CD1c-positive myeloid dendritic cell (primary cell): ENCODE measurements around the gene NUAK2.
"Not testable (repeated sequence)": the region's sequence is repeated elsewhere in the genome, so short reads cannot be mapped to it uniquely, and the experiment has no call there.

ENCODE experiments used
- DNase-seq: peaks from one replicate; pipeline ENCODE4 v3.0.0-alpha.2; 2016; ENCODE audit errors: extremely low spot score

The NUAK2 gene

GRCh38 chr1:205298191-205298994 is 23.2 kb downstream of the NUAK2 start:
- DNase-seq: no peak

GRCh38 chr1:205297546-205298177 is 23.9 kb downstream of the NUAK2 start:
- DNase-seq: not testable (repeated sequence)

DNA sequence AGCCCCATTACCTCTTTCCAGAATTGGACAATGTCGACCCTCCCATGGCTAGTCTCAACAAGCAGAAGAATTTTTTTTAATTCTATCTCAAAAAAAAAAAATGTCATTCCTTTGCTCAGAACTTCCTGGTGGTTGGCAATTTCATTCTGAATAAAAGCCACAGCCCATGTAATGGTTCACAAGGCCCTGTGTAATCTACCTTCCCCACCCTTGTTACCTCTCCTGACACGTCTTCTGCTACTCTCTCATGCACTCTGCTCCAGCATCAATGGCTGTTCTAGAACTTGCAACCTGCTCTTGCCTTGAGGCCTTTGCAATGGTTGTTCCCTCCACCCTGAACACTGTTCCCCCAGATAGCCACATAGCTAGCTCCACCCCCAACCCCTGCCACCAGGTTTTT is 25.4 kb downstream of the NUAK2 start:
- no peak for DNase-seq

DNA sequence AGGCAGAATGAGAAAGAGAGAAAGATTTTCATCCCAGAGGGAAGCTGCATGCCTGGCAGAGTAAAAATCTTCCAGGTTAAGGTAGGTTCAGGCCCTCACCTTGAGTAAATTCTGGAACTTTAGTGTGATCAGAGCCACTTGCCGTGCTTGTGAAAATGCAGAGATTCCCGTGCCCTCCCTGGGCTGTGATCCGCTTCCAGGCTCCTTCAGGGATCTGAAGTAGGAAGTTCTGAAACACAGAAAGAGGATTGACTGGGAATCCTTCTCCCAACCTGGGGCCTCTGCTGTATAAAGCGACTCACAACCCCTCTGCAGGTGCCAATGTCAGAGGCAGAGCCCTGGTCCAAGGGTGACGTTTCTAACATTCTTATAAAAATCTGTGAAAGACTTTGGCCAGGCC is 26.6 kb downstream of the NUAK2 start:
- DNase-seq: no peak

GRCh38 chr1:205294175-205294917 is 27.2 kb downstream of the NUAK2 start:
- DNase-seq: no peak

DNA sequence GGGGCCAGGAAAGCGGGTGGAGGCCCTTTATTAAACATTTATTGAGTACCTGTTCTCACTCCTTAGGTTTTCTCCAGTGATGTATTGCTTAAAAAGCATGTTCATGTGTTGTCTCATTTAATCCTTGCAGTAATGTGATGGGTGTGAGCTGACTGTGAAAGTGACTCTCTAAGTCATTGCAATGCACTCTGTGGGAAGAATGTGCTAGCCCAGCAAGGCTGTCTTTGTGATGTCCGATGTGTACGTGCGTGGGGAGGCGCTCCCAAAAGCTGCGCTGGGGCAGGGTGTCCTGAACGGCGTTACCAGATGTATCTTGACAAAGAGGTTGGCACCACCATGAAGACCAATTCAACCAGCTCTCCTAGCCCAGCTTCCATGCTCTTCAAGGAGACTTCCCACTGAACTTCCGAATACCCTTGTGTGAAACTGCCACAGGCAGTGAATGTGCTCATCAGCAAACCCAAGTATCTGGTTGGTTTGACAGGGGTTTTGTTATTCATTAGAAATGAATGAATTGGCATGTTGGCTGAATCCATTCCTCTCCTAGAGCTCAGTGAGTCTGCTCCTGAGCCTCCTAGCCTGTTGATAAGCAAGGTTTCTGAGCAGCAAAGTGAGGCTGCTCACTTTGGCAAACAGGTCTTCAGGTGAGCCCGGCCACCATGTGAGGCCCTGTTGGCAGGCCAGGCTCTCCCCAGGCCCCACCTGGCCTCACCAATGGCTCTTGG is 28.0 kb downstream of the NUAK2 start:
- no peak for DNase-seq

- no peak for DNase-seq
Observed at GRCh38 chr1:205291596-205291995, 29.9 kb downstream of the NUAK2 start.

DNA sequence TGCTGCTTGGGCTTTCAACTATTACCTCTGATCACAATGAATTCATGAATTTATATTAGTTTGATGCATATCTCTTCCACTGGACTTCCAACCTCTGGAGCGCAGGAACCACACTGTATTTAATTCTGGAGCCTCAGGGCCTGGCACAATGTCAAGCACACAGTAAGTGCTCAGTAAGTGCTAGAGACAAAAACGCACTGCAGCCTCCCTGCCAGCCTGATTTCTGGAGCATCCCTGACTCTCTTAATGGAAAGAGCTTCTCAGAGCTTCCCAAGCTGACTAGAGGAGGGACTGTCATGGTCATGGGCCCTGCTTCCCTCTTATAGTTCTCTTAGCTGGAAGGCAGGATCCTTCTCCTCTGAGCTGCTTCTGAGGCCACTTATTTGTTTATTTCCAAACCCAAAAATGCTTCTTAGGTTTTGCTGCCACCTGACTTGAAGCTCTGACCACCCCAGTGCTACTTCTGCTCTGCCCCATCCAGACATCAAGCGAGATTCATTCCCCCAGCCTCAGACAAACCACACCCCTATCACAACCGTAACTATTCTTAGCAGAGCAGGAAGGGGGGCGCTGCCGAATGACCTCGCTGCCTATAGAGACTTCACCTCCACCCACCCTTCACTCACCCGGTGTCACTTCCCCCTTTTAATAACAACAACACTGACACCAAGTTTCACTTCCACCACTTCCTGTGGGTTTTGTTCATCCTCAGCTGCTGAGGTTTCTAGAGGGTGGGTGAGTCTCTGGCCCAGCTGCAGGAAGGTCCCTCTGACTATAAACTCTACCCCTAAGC is 33.6 kb downstream of the NUAK2 start:
- peak; percentile 96 for DNase-seq

DNA sequence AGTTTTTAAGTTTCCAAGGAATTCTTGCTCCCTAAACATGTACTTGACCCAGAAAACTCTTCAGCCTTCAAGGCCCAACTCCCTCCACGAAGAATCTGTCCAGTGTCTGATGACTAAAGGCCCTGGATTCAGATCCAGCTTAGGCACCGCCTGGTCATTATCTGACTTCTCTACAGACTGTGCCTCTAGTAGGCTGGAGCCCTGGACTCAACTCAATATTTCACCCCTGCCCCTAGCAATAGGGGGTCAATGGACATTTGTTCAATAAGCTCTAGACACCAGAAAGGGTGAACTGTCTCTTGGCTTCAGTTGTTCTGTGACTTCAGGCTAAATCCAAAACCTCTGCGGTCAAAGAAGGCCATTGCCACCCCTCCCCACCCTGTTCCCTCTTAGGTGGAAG is 34.5 kb downstream of the NUAK2 start:
- peak; percentile 25 for DNase-seq

- peak; percentile 31 for DNase-seq
Observed at GRCh38 chr1:205286335-205286950, 35.1 kb downstream of the NUAK2 start.

DNA sequence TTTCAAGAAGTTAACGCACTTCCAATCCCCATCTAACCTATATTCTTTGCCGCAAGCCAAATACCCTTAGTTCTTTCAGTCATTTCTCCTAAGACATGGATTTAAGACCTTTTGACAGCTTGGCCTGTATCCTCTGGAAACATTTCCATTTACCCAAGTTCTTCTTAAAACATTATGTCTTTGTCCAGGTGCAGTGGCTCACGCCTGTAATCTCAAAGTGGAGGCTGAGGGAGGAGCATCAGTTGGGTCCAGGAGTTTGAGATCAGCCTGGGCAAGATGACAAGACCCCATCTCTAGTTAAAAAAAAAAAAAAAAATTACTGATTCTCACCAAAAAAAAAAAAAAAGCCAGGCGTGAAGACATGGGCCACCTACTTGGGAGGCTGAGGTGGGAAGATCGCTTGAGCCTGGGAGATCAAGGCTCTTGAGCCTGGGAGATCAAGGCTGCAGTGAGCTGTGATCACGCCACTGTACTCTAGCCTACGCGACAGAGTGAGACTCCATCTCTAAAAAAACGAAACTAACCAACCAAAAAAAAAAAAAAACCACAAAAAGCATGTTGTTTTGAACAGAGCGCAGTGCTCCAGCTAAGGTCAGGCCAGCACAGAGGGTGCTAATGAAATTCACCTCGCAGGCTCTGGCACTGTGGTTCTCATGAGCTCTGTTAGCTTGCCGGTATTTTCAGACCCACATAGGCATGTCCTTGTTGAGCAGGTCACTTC is 36.0 kb downstream of the NUAK2 start:
- DNase-seq: peak; percentile 71

- DNase-seq: peak; percentile 96
Observed at GRCh38 chr1:205284420-205285144, 37.0 kb downstream of the NUAK2 start.

DNA sequence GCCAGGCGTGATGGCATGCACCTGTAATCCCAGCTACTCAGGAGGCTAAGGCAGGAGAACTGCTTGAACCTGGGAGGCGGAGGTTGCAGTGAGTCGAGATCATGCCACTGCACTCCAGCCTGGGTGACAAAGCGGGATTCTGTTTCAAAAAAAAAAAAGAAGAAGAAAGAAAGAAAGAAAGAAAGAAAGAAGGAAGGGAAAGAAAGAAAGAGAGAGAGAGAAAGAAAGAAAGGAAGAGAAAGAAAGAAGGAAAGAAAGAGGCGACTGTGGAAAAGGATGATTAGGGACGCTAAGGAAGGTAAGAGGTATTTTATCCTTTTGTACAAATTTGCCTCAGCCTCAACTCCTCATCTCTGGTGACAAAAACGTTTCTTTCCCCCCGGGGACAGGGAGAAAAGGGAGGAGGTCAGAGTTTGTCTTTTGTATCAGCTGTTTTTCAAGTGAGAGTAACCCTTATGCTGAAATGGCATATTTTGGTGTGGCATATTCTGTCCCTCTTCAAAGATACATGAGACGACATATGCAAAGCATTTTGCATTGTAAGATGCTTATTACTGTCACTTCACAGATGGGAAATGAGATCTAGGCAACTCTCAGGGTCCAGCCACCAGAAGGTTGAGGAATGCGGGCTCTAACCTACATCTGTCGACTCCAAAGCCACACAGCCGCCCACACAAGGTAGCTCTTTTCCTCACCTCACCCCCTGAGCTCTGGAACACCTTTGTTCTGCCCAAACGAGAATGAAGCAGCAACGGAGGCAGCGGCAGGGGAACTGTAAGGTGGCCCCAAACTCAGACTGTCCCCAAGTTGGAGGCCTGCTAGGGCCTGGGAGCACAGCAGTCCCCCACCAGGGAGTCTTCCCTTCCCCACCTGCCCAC is 38.0 kb downstream of the NUAK2 start:
- no peak for DNase-seq

DNA sequence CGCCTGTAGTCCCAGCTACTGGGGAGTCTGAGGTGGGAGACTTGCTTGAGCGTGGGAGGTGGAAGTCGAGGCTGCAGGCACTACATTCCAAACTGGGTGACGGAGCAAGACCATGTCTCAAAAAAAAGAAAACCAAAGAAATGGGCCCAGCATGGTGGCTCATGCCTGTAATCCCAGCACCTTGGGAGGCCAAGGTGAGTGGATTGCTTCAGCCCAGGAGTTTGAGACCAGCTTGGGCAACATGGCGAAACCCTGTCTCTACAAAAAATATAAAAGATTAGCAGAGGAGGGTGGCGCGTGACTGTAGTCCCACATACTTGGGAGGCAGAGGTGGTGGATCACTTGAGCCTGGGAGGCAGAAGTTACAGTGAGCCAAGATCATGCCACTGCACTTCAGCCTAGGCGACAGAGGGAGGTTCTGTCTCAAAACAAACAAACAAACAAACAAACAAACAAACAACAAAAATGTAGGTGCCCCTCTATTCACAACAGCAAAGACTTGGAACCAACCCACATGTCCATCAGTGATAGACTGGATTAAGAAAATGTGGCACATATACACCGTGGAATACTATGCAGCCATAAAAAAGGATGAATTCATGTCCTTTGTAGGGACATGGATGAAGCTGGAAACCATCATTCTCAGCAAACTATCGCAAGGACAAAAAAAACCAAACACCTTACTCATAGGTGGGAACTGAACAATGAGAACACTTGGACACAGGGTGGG is 40.7 kb downstream of the NUAK2 start:
- not testable (repeated sequence) for DNase-seq

DNA sequence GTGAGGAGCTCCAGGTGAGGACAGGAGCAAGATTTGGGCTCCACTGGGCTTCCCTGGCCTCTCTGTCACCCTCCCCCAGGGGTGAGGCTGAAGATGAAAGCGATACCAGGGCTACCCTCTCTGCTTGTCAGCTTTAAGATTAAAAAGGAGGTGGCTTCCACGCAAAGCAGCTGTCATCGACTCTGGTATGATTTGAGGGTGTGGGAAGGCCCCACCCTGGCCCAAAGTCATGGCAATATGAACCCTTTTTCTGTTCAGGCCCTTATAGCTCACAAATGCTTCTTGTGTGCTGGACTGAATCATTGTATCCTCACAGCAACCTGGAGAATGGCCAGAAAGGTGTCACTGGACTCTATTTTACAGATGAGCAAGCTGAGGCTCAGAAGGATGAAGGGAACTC is 41.6 kb downstream of the NUAK2 start:
- no peak for DNase-seq

DNA sequence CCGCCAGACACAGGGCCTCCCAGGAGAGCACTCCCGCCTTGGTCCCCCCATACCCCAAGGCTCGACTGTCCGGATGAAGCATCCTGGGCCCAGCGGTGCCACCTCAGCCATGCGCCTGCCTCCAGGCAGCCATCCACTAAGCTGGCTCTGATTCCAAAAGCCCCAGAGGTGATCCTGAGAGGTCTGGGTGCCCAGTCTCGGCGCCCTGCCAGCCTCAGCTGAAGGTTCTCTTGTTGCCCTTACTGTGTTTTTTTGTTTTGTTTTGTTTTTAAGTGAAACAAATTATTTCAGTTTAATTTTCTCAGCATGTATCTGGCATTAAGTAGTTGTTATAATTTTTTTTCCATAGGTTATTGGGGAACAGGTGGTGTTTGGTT is 44.9 kb downstream of the NUAK2 start:
- DNase-seq: no peak

- DNase-seq: no peak
Observed at GRCh38 chr1:205275916-205276688, 45.4 kb downstream of the NUAK2 start.
